Skeletal muscle satellite cell (primary cell): Measurements from ENCODE around the gene TM6SF1.
A peak's percentile ranks its signal among the peaks of the same experiment; 100 is the strongest.
"Not testable (repeated sequence)": the region's sequence is repeated elsewhere in the genome, so short reads cannot be mapped to it uniquely, and the experiment has no call there.

Source experiments
- H3K27me3 ChIP-seq: 2 replicates; pipeline ENCODE4 v1.7.0; 2013; ENCODE audit warnings: low read length; ENCODE audit not compliant: control insufficient read depth, insufficient read depth
- H3K36me3 ChIP-seq: 2 replicates; pipeline ENCODE4 v1.7.0; 2013; ENCODE audit warnings: mild to moderate bottlenecking, control low read depth, low read length; ENCODE audit not compliant: insufficient read depth
- H3K4me1 ChIP-seq: 2 replicates; pipeline ENCODE4 v1.7.0; 2013; ENCODE audit warnings: low read length; ENCODE audit not compliant: control insufficient read depth, insufficient read depth
- H3K4me2 ChIP-seq: 2 replicates; pipeline ENCODE4 v1.7.0; 2013; ENCODE audit warnings: mild to moderate bottlenecking, low read length
- H3K4me3 ChIP-seq: 2 replicates; pipeline ENCODE4 v1.7.0; 2013; ENCODE audit warnings: low read length
- H3K9ac ChIP-seq: 2 replicates; pipeline ENCODE4 v1.7.0; 2013; ENCODE audit warnings: mild to moderate bottlenecking, low read depth, low read length, moderate library complexity
- H3K9me3 ChIP-seq: replicated peaks from 2 replicates; pipeline ENCODE4 v1.7.0; 2013; ENCODE audit warnings: mild to moderate bottlenecking, control low read depth, low read length

TM6SF1 gene

GRCh38 chr15:83091965-83092308 is 15.5 kb upstream of the TM6SF1 start:
- H3K9me3 ChIP-seq, H3K4me3 ChIP-seq: not testable (repeated sequence)

GRCh38 chr15:83092309-83092976 is 15.0 kb upstream of the TM6SF1 start:
- Histone ChIP-seq H3K27me3 (peaks cover 4% of the 10 kb centered on the region), H3K36me3 (no peaks in the 10 kb centered on the region), H3K4me3 (no peak overlapping the region), H3K9me3 (no peaks in the 10 kb centered on the region), H3K4me1 (peaks cover 2% of the 10 kb centered on the region), H3K9ac (no peak overlapping the region), H3K4me2 (no peak overlapping the region)

More at GRCh38 chr15:83091965-83092308, 15.5 kb upstream of the TM6SF1 start:
- not testable (repeated sequence) for H3K36me3 ChIP-seq, H3K4me2 ChIP-seq, H3K27me3 ChIP-seq, H3K4me1 ChIP-seq, H3K9ac ChIP-seq

GRCh38 chr15:83094583-83094982 is 12.9 kb upstream of the TM6SF1 start:
- H3K27me3 ChIP-seq = peaks cover 18% of the 10 kb centered on the region
- H3K4me3 ChIP-seq = no peak overlapping the region
- peaks cover 6% of the 10 kb centered on the region for H3K9me3 ChIP-seq
- H3K36me3 ChIP-seq = no peaks in the 10 kb centered on the region
- H3K9ac ChIP-seq = no peak overlapping the region
- H3K4me1 ChIP-seq = peaks cover 2% of the 10 kb centered on the region
- no peak overlapping the region for H3K4me2 ChIP-seq

GRCh38 chr15:83098079-83098478 is 9.4 kb upstream of the TM6SF1 start:
- Histone ChIP-seq H3K4me3 (no peak overlapping the region), H3K4me1 (no peaks in the 10 kb centered on the region), H3K4me2 (no peak overlapping the region), H3K27me3 (peaks cover 45% of the 10 kb centered on the region), H3K9ac (no peak overlapping the region), H3K36me3 (no peaks in the 10 kb centered on the region), H3K9me3 (peaks cover 6% of the 10 kb centered on the region)

- H3K9me3 ChIP-seq = peaks cover 6% of the 10 kb centered on the region
- no peak overlapping the region for H3K4me3 ChIP-seq
- H3K36me3 ChIP-seq = no peaks in the 10 kb centered on the region
Measured at GRCh38 chr15:83099290-83099689, 8.2 kb upstream of the TM6SF1 start.

GRCh38 chr15:83100097-83100646 is 7.3 kb upstream of the TM6SF1 start:
- Histone ChIP-seq H3K9ac (no peak overlapping the region), H3K36me3 (no peaks in the 10 kb centered on the region), H3K9me3 (peaks cover 6% of the 10 kb centered on the region), H3K27me3 (peaks cover 45% of the 10 kb centered on the region), H3K4me2 (no peak overlapping the region), H3K4me1 (no peaks in the 10 kb centered on the region), H3K4me3 (no peak overlapping the region)

More at GRCh38 chr15:83099290-83099689, 8.2 kb upstream of the TM6SF1 start:
- Histone ChIP-seq H3K4me2 (no peak overlapping the region), H3K27me3 (peaks cover 45% of the 10 kb centered on the region), H3K9ac (no peak overlapping the region), H3K4me1 (no peaks in the 10 kb centered on the region)

- H3K27me3 ChIP-seq = peaks cover 45% of the 10 kb centered on the region
- no peak overlapping the region for H3K4me2 ChIP-seq
- no peaks in the 10 kb centered on the region for H3K36me3 ChIP-seq
- H3K4me3 ChIP-seq = no peak overlapping the region
- H3K9me3 ChIP-seq = peaks cover 6% of the 10 kb centered on the region
- H3K9ac ChIP-seq = no peak overlapping the region
- peaks cover 4% of the 10 kb centered on the region for H3K4me1 ChIP-seq
Measured at GRCh38 chr15:83102346-83102745, 5.1 kb upstream of the TM6SF1 start.

- Histone ChIP-seq H3K27me3 (peaks cover 38% of the 10 kb centered on the region), H3K4me3 (no peak overlapping the region), H3K36me3 (no peaks in the 10 kb centered on the region), H3K4me1 (peaks cover 18% of the 10 kb centered on the region), H3K4me2 (no peak overlapping the region), H3K9ac (no peak overlapping the region), H3K9me3 (no peaks in the 10 kb centered on the region)
Measured at GRCh38 chr15:83104141-83104540, 3.3 kb upstream of the TM6SF1 start.

GRCh38 chr15:83105440-83105839 is 2.0 kb upstream of the TM6SF1 start:
- H3K4me2 ChIP-seq = no peak overlapping the region
- H3K36me3 ChIP-seq = no peaks in the 10 kb centered on the region
- H3K9me3 ChIP-seq = no peaks in the 10 kb centered on the region
- H3K4me3 ChIP-seq = no peak overlapping the region
- H3K4me1 ChIP-seq = peaks cover 18% of the 10 kb centered on the region
- no peak overlapping the region for H3K9ac ChIP-seq
- peaks cover 26% of the 10 kb centered on the region for H3K27me3 ChIP-seq

GRCh38 chr15:83107841-83108181 is 366 bp downstream of the TM6SF1 start:
- peak overlapping the region; percentile 71 for H3K4me3 ChIP-seq
- H3K4me1 ChIP-seq = peaks cover 26% of the 10 kb centered on the region
- no peaks in the 10 kb centered on the region for H3K36me3 ChIP-seq
- H3K27me3 ChIP-seq = peaks cover 8% of the 10 kb centered on the region
- H3K4me2 ChIP-seq = peak overlapping the region; percentile 94
- H3K9me3 ChIP-seq = no peaks in the 10 kb centered on the region
- H3K9ac ChIP-seq = no peak overlapping the region

GRCh38 chr15:83108266-83109219 is 1.1 kb downstream of the TM6SF1 start:
- Histone ChIP-seq H3K4me3 (peak overlapping the region; percentile 9), H3K27me3 (peaks cover 8% of the 10 kb centered on the region), H3K4me1 (peaks cover 32% of the 10 kb centered on the region), H3K9me3 (no peaks in the 10 kb centered on the region), H3K36me3 (no peaks in the 10 kb centered on the region), H3K9ac (no peak overlapping the region), H3K4me2 (peak overlapping the region; percentile 94)
